ENCODE measurements around the gene DRG2.

DRG2 gene

DNA sequence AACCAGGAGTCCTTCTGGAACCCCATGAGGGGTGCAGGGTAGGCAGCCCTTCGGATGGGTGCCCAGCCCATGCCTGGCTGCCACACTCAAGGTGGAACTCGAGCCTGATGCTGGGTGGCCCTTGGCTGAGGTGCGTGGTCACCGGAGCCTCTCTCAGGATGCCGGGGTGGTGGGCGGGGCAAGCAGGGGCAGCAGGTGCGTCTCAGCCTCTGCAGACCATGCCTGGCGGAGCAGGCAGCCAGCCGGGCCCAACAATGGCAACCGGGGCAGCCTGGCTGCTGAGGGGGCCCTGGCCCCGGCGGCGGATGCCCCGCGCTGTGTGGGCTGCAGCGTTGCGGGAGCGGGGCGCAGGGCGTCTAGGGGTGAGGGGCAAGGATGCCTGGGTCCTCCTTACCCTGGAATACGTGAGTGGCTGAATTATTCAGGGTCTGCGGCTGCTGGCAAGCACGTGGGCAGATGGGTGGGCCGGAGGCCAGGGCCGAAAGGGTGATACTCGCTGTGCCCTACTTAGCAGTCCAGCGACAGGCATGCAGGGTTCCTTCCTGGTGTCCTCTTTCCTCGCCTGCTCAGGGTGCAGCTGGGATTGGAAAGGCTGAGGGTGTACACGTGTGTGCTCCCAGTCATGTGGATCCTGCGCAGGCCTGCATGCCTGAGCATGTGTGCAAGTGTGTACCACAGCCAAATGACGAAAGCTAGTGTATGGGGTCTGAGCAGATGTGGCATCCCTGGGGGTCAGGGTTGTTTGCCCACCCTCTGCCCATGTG is 35.4 kb downstream of the DRG2 start (continued):
- TF ChIP-seq PRDM2 (tag by site-specific recombination; IDR thresholded peaks at IDR 0.05; ENCODE audit: borderline replicate concordance) (no peak), ZNF311 (tag by site-specific recombination; IDR thresholded peaks at IDR 0.05; ENCODE audit: borderline replicate concordance) (no peak), ZNF223 (tag by site-specific recombination; IDR thresholded peaks at IDR 0.05) (no peak), WT1 (tag by site-specific recombination; IDR thresholded peaks at IDR 0.05) (no peak), ZNF19 (tag by site-specific recombination; IDR thresholded peaks at IDR 0.05; ENCODE audit: low read depth) (no peak), ZNF354C (tag by site-specific recombination; IDR thresholded peaks at IDR 0.05; ENCODE audit: borderline replicate concordance, low read depth) (no peak), SCRT2 (tag by site-specific recombination; IDR thresholded peaks at IDR 0.05) (no peak), ZNF658 (tag by site-specific recombination; IDR thresholded peaks at IDR 0.05) (no peak), ZNF555 (tag by site-specific recombination; conservative IDR thresholded peaks at IDR 0.05) (no peak)
- TF ChIP-seq, protein P1, sequence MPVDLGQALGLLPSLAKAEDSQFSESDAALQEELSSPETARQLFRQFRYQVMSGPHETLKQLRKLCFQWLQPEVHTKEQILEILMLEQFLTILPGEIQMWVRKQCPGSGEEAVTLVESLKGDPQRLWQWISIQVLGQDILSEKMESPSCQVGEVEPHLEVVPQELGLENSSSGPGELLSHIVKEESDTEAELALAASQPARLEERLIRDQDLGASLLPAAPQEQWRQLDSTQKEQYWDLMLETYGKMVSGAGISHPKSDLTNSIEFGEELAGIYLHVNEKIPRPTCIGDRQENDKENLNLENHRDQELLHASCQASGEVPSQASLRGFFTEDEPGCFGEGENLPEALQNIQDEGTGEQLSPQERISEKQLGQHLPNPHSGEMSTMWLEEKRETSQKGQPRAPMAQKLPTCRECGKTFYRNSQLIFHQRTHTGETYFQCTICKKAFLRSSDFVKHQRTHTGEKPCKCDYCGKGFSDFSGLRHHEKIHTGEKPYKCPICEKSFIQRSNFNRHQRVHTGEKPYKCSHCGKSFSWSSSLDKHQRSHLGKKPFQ (tag by site-specific recombination; IDR thresholded peaks at IDR 0.05) = no peak
- TF ChIP-seq, protein P2, sequence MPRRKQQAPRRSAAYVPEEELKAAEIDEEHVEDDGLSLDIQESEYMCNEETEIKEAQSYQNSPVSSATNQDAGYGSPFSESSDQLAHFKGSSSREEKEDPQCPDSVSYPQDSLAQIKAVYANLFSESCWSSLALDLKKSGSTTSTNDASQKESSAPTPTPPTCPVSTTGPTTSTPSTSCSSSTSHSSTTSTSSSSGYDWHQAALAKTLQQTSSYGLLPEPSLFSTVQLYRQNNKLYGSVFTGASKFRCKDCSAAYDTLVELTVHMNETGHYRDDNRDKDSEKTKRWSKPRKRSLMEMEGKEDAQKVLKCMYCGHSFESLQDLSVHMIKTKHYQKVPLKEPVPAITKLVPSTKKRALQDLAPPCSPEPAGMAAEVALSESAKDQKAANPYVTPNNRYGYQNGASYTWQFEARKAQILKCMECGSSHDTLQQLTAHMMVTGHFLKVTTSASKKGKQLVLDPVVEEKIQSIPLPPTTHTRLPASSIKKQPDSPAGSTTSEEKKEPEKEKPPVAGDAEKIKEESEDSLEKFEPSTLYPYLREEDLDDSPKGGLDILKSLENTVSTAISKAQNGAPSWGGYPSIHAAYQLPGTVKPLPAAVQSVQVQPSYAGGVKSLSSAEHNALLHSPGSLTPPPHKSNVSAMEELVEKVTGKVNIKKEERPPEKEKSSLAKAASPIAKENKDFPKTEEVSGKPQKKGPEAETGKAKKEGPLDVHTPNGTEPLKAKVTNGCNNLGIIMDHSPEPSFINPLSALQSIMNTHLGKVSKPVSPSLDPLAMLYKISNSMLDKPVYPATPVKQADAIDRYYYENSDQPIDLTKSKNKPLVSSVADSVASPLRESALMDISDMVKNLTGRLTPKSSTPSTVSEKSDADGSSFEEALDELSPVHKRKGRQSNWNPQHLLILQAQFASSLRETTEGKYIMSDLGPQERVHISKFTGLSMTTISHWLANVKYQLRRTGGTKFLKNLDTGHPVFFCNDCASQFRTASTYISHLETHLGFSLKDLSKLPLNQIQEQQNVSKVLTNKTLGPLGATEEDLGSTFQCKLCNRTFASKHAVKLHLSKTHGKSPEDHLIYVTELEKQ (tag by site-specific recombination; IDR thresholded peaks at IDR 0.05; ENCODE audit: borderline replicate concordance) = no peak

- Histone ChIP-seq H3K27ac (ENCODE audit: extremely low read depth, low read depth, low read length) (no peak overlapping the region), H3K9me3 (ENCODE audit: control insufficient read depth, insufficient read depth, low read depth, low read length) (no peaks in the 10 kb centered on the region), H3K4me3 (ENCODE audit: low read depth, low read length) (no peak overlapping the region), H3K4me1 (ENCODE audit: control insufficient read depth, insufficient read depth, low read length) (no peaks in the 10 kb centered on the region), H3K36me3 (ENCODE audit: control insufficient read depth in 2 of 2, insufficient read depth in 1 of 2, low read length in 2 of 2) (no peaks in the 10 kb centered on the region)
- ChIA-PET CTCF (interaction anchor here (0.7 to 0.9 kb wide), 2 partner anchors 20 to 30 kb away, joined by 3 to 4 read pairs; no protein-coding TSS in a partner anchor), POLR2A (no interaction called here)
- TF ChIP-seq, protein P3, sequence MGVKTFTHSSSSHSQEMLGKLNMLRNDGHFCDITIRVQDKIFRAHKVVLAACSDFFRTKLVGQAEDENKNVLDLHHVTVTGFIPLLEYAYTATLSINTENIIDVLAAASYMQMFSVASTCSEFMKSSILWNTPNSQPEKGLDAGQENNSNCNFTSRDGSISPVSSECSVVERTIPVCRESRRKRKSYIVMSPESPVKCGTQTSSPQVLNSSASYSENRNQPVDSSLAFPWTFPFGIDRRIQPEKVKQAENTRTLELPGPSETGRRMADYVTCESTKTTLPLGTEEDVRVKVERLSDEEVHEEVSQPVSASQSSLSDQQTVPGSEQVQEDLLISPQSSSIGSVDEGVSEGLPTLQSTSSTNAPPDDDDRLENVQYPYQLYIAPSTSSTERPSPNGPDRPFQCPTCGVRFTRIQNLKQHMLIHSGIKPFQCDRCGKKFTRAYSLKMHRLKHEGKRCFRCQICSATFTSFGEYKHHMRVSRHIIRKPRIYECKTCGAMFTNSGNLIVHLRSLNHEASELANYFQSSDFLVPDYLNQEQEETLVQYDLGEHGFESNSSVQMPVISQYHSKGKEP (tag by site-specific recombination; IDR thresholded peaks at IDR 0.05) = no peak
- TF ChIP-seq ZNF639 (tag by site-specific recombination; IDR thresholded peaks at IDR 0.05) (no peak), ZNF211 (tag by site-specific recombination; IDR thresholded peaks at IDR 0.05; ENCODE audit: low read depth) (no peak), ZNF548 (tag by site-specific recombination; IDR thresholded peaks at IDR 0.05) (no peak), ZNF140 (tag by site-specific recombination; IDR thresholded peaks at IDR 0.05) (no peak), ZNF121 (tag by site-specific recombination; IDR thresholded peaks at IDR 0.05) (no peak), ZNF266 (tag by site-specific recombination; IDR thresholded peaks at IDR 0.05; ENCODE audit: low read depth) (no peak), ZEB2 (tag by site-specific recombination; IDR thresholded peaks at IDR 0.05) (no peak), KLF16 (tag by site-specific recombination; IDR thresholded peaks at IDR 0.05) (no peak), ZNF157 (tag by site-specific recombination; IDR thresholded peaks at IDR 0.05) (no peak)
These were observed 36.8 kb downstream of the DRG2 start for GRCh38 chr17:18124345-18125126.

Data from HEK293 (cell line).